Forelimb muscle (tissue), 1 donor: ENCODE data around the gene STOML3. TPM values are rescaled to one million over a fixed set of nuclear protein-coding genes. Genes with fewer than 3 reads are reported as not detected.

Source experiments
- polyA plus RNA-seq: library from polyadenylated mRNA; unstranded; fragments of 120-200 nt; gene quantifications from one replicate; pipeline ENCODE4 v1.2.1, GENCODE V29; 2013; ENCODE audit not compliant: insufficient read length

Gene STOML3
- polyA plus RNA-seq, 1 donor = not detected

Other genes with a start within 250 kb of the STOML3 start
- 23.0 TPM for gene PROSER1, start 47.3 kb upstream of the STOML3 start, polyA plus RNA-seq
- 36.3 TPM for gene NHLRC3, start 47.6 kb upstream of the STOML3 start, polyA plus RNA-seq